Breast epithelium (tissue), 3 donors: ENCODE data around the gene ERN1.

Experiments used
- POLR2A ChIP-seq: fragments of 450-650 bp; IDR thresholded peaks from one replicate; pipeline ENCODE4 v1.6.1; 2016; ENCODE audit warnings: antibody characterized with exemption, mild to moderate bottlenecking, moderate library complexity
- POLR2AphosphoS5 ChIP-seq, 3 donors: sonication (generic); formaldehyde crosslinking; IDR thresholded peaks; one replicate each; pipeline ENCODE4 v1.6.1; 2017; ENCODE audit warnings: antibody characterized with exemption in 3 of 3
- TF ChIP-seq, protein P1 (sequence below), 3 donors: fragments of 450-650 bp; IDR thresholded peaks; one replicate each; pipeline ENCODE4 v1.5.1; 2016 to 2017; ENCODE audit warnings: antibody characterized with exemption in 3 of 3, mild to moderate bottlenecking in 3 of 3, moderate library complexity in 3 of 3

DNA sequence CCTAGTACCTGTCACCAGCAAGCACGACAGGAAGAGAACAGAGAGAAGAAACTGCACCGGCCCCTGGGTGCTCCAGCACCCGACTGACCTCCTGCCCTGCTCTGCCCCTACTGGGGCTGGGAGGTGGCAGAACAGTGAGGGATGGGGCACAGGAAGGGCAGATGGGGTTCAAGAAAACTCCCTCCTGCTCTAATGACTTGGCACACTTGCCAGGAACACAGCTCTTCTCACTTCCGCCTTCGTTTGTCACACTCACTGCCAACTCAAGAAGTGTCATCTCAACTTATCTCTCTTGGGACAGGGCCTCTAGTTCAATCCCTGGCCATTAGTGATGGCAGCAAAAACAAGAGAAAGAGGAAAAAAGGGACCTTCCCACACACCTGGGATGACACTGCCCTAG lies 66.9 kb downstream of the ERN1 start:
- TF ChIP-seq POLR2AphosphoS5 (IDR thresholded peaks at IDR 0.05) = no peak
- TF ChIP-seq, protein P1, sequence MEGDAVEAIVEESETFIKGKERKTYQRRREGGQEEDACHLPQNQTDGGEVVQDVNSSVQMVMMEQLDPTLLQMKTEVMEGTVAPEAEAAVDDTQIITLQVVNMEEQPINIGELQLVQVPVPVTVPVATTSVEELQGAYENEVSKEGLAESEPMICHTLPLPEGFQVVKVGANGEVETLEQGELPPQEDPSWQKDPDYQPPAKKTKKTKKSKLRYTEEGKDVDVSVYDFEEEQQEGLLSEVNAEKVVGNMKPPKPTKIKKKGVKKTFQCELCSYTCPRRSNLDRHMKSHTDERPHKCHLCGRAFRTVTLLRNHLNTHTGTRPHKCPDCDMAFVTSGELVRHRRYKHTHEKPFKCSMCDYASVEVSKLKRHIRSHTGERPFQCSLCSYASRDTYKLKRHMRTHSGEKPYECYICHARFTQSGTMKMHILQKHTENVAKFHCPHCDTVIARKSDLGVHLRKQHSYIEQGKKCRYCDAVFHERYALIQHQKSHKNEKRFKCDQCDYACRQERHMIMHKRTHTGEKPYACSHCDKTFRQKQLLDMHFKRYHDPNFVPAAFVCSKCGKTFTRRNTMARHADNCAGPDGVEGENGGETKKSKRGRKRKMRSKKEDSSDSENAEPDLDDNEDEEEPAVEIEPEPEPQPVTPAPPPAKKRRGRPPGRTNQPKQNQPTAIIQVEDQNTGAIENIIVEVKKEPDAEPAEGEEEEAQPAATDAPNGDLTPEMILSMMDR (IDR thresholded peaks at IDR 0.05) = no peak
- no peak for TF ChIP-seq POLR2A
